DOHH2 (cell line): ENCODE measurements around the gene EGF.
"Not testable (repeated sequence)": the region's sequence is repeated elsewhere in the genome, so short reads cannot be mapped to it uniquely, and the experiment has no call there.

Source experiments
- H3F3A ChIP-seq: fragments of 200-600 bp; sonication (generic), shearing (Covaris generic); 2 replicates; pipeline ENCODE4 v1.6.0; 2016; ENCODE audit warnings: antibody characterized with exemption, mild to moderate bottlenecking; ENCODE audit not compliant: control insufficient read depth, insufficient read depth
- H3K27ac ChIP-seq: fragments of 200-600 bp; sonication (generic); 2 replicates; pipeline ENCODE4 v1.5.1; 2014; ENCODE audit warnings: low read depth, mild to moderate bottlenecking, low read length, moderate library complexity
- H3K27me3 ChIP-seq: fragments of 200-600 bp; sonication (generic); 2 replicates; pipeline ENCODE4 v1.6.1; 2014; ENCODE audit warnings: mild to moderate bottlenecking, low read length, mixed read lengths; ENCODE audit not compliant: control insufficient read depth
- H3K36me3 ChIP-seq: fragments of 200-600 bp; sonication (generic); 2 replicates; pipeline ENCODE4 v1.6.1; 2014; ENCODE audit warnings: mild to moderate bottlenecking, low read length, moderate library complexity, mixed read lengths; ENCODE audit not compliant: control insufficient read depth
- H3K4me1 ChIP-seq: fragments of 200-600 bp; sonication (generic); 2 replicates; pipeline ENCODE4 v1.6.1; 2014; ENCODE audit warnings: mild to moderate bottlenecking, low read length, mixed read lengths; ENCODE audit not compliant: control insufficient read depth
- H3K4me2 ChIP-seq: fragments of 200-600 bp; sonication (generic); 2 replicates; pipeline ENCODE4 v1.6.0; 2014; ENCODE audit warnings: mild to moderate bottlenecking, low read length, moderate library complexity
- H3K4me3 ChIP-seq: fragments of 200-600 bp; sonication (generic); 2 replicates; pipeline ENCODE4 v1.5.1; 2014; ENCODE audit warnings: mild to moderate bottlenecking, low read length, mixed read lengths
- H3K79me2 ChIP-seq: fragments of 200-600 bp; sonication (generic); 2 replicates; pipeline ENCODE4 v1.6.1; 2014; ENCODE audit warnings: mild to moderate bottlenecking, low read length, mixed read lengths; ENCODE audit not compliant: control insufficient read depth
- H3K9me2 ChIP-seq: fragments of 200-600 bp; sonication (generic); replicated peaks from 2 replicates; pipeline ENCODE4 v1.6.1; 2014; ENCODE audit warnings: mild to moderate bottlenecking, low read length, mixed read lengths; ENCODE audit not compliant: control insufficient read depth
- H3K9me3 ChIP-seq: fragments of 200-600 bp; sonication (generic); 2 replicates; pipeline ENCODE4 v1.6.1; 2014; ENCODE audit warnings: antibody characterized with exemption, low read length, mixed read lengths; ENCODE audit not compliant: control insufficient read depth, insufficient read depth
- H4K20me1 ChIP-seq: fragments of 200-600 bp; sonication (generic); 2 replicates; pipeline ENCODE4 v1.6.0; 2014; ENCODE audit warnings: low read depth, mild to moderate bottlenecking, antibody characterized with exemption, low read length, moderate library complexity; ENCODE audit not compliant: control insufficient read depth, insufficient read depth
- EZH2phosphoT487 ChIP-seq: fragments of 200-600 bp; sonication (generic); IDR thresholded peaks from 2 replicates; pipeline ENCODE4 v1.6.1; 2017; ENCODE audit warnings: borderline replicate concordance, mild to moderate bottlenecking, antibody characterized with exemption, low read length, moderate library complexity, mixed read lengths
- TF ChIP-seq, protein P1 (sequence below): fragments of 200-600 bp; sonication (generic); IDR thresholded peaks from one replicate; pipeline ENCODE4 v1.5.1; 2014; ENCODE audit warnings: antibody characterized with exemption, mild to moderate bottlenecking, low read depth, low read length; ENCODE audit not compliant: poor library complexity, severe bottlenecking

The EGF gene

GRCh38 chr4:110034026-110034393 lies 121.3 kb downstream of the EGF start:
- Histone ChIP-seq H3K36me3 (no peaks in the 10 kb centered on the region), H3F3A (no peaks in the 10 kb centered on the region), H3K27ac (no peak overlapping the region), H3K9me2 (no peaks in the 10 kb centered on the region), H3K79me2 (no peaks in the 10 kb centered on the region), H3K4me2 (no peak overlapping the region), H4K20me1 (no peaks in the 10 kb centered on the region), H3K9me3 (peaks cover 3% of the 10 kb centered on the region; the same call in 1 of the 2 replicates), H3K27me3 (no peaks in the 10 kb centered on the region; the same call in 1 of the 2 replicates), H3K4me3 (no peak overlapping the region), H3K4me1 (peaks cover 5% of the 10 kb centered on the region)
- TF ChIP-seq, protein P1, sequence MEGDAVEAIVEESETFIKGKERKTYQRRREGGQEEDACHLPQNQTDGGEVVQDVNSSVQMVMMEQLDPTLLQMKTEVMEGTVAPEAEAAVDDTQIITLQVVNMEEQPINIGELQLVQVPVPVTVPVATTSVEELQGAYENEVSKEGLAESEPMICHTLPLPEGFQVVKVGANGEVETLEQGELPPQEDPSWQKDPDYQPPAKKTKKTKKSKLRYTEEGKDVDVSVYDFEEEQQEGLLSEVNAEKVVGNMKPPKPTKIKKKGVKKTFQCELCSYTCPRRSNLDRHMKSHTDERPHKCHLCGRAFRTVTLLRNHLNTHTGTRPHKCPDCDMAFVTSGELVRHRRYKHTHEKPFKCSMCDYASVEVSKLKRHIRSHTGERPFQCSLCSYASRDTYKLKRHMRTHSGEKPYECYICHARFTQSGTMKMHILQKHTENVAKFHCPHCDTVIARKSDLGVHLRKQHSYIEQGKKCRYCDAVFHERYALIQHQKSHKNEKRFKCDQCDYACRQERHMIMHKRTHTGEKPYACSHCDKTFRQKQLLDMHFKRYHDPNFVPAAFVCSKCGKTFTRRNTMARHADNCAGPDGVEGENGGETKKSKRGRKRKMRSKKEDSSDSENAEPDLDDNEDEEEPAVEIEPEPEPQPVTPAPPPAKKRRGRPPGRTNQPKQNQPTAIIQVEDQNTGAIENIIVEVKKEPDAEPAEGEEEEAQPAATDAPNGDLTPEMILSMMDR: no peak
- TF ChIP-seq EZH2phosphoT487: no peak

DNA sequence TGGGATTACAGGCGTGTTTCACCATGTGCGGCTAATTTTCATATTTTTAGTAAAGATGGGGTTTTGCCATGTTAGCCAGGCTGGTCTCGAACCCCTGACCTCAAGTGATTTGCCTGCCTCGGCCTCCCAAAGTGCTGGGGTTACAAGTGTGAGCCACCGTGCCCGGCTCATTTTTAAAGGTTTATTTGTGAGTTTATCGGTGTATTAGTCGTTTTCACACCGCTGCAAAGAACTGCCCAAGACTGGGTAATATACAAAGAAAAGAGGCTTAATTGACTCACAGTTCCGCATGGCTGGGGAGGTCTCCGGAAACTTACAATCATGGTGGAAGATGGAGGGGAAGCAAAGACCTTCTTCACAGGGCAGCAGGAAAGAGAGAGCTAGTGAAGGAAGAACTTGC lies 126.5 kb downstream of the EGF start:
- not testable (repeated sequence) for H3K4me3 ChIP-seq, H3F3A ChIP-seq, H3K4me2 ChIP-seq, H4K20me1 ChIP-seq, H3K4me1 ChIP-seq, H3K9me2 ChIP-seq, H3K27ac ChIP-seq, H3K9me3 ChIP-seq, H3K36me3 ChIP-seq, H3K27me3 ChIP-seq, H3K79me2 ChIP-seq

- no peak for TF ChIP-seq EZH2phosphoT487
- TF ChIP-seq, protein P1: no peak
- Histone ChIP-seq H3K4me2 (no peak overlapping the region), H3K27ac (no peak overlapping the region), H3K4me3 (no peak overlapping the region), H3K9me3 (no peaks in the 10 kb centered on the region), H3K4me1 (no peaks in the 10 kb centered on the region), H3K79me2 (no peaks in the 10 kb centered on the region), H3K36me3 (no peaks in the 10 kb centered on the region), H3F3A (no peaks in the 10 kb centered on the region), H4K20me1 (no peaks in the 10 kb centered on the region), H3K9me2 (no peaks in the 10 kb centered on the region), H3K27me3 (no peaks in the 10 kb centered on the region; the same call in 1 of the 2 replicates)
Measured at GRCh38 chr4:110041735-110042134, 129.1 kb downstream of the EGF start.

- Histone ChIP-seq H3K4me2 (no peak overlapping the region), H3K9me3 (no peaks in the 10 kb centered on the region), H3K4me1 (no peaks in the 10 kb centered on the region), H3F3A (no peaks in the 10 kb centered on the region), H3K9me2 (no peaks in the 10 kb centered on the region), H3K27ac (no peak overlapping the region), H4K20me1 (no peaks in the 10 kb centered on the region), H3K79me2 (no peaks in the 10 kb centered on the region), H3K36me3 (no peaks in the 10 kb centered on the region), H3K27me3 (no peaks in the 10 kb centered on the region; the same call in 1 of the 2 replicates), H3K4me3 (no peak overlapping the region)
- TF ChIP-seq, protein P1: no peak
- no peak for TF ChIP-seq EZH2phosphoT487
Measured at GRCh38 chr4:110042545-110043517, 130.1 kb downstream of the EGF start.
